Muscle layer of colon (tissue), 2 donors: Measurements from ENCODE around the gene PCDH9.

Source experiments
- H3K27ac ChIP-seq: one replicate; pipeline ENCODE4 v1.7.0; 2013; ENCODE audit warnings: low read depth, mild to moderate bottlenecking, low read length, moderate library complexity
- H3K27me3 ChIP-seq, 2 donors: one replicate each; pipeline ENCODE4 v1.7.0; 2013; ENCODE audit warnings: low read length in 2 of 2, mild to moderate bottlenecking in 2 of 2; ENCODE audit not compliant: insufficient read depth in 2 of 2, control insufficient read depth in 1 of 2
- H3K36me3 ChIP-seq: one replicate; pipeline ENCODE4 v1.7.0; 2013; ENCODE audit warnings: mild to moderate bottlenecking, low read length; ENCODE audit not compliant: insufficient read depth
- H3K4me1 ChIP-seq: one replicate; pipeline ENCODE4 v1.7.0; 2013; ENCODE audit warnings: mild to moderate bottlenecking, low read length; ENCODE audit not compliant: insufficient read depth
- H3K4me3 ChIP-seq, 2 donors: one replicate each; pipeline ENCODE4 v1.7.0; 2013; ENCODE audit warnings: low read length in 2 of 2, low read depth in 1 of 2, mild to moderate bottlenecking in 1 of 2, moderate library complexity in 1 of 2
- H3K9ac ChIP-seq: one replicate; pipeline ENCODE4 v1.7.0; 2013; ENCODE audit warnings: low read length
- H3K9me3 ChIP-seq: one replicate; pipeline ENCODE4 v1.7.0; 2013; ENCODE audit warnings: mild to moderate bottlenecking, low read length
- donor health status: abdominal sarcoma.
- donor health status: Adenocarcinoma of cecum.

Gene PCDH9

GRCh38 chr13:66703597-66703996 lies 526.5 kb downstream of the PCDH9 start:
- H3K36me3 ChIP-seq = no peaks in the 10 kb centered on the region
- H3K9ac ChIP-seq = no peak overlapping the region
- no peaks in the 10 kb centered on the region for H3K4me1 ChIP-seq
- no peak overlapping the region for H3K27ac ChIP-seq
- no peak overlapping the region for H3K4me3 ChIP-seq
- no peaks in the 10 kb centered on the region for H3K27me3 ChIP-seq
- no peaks in the 10 kb centered on the region for H3K9me3 ChIP-seq

DNA sequence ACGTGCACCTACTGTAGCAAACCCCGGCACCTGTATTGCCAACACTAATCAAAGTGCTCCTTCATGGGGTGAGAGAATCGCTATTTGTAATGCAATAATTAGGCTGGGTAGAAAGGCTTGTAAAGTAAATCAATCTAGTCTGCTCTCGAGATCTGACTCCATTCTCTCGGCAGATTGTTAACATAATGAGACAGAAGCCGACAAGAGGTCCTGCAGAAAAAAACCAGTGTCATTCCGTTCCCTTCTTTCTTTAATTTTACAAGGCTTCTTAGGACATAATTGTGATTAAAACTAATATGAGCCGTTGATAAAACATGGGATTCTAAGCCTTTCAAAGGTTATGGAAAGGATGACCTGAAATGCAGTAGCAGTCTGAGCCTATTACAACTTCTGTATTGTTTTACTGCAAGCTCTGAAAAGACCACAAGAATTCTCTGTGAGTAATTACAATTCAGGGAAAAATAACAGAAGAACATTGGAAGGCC lies 530.0 kb downstream of the PCDH9 start:
- Histone ChIP-seq H3K9ac (no peak overlapping the region), H3K4me3 (no peak overlapping the region), H3K9me3 (no peaks in the 10 kb centered on the region)

DNA sequence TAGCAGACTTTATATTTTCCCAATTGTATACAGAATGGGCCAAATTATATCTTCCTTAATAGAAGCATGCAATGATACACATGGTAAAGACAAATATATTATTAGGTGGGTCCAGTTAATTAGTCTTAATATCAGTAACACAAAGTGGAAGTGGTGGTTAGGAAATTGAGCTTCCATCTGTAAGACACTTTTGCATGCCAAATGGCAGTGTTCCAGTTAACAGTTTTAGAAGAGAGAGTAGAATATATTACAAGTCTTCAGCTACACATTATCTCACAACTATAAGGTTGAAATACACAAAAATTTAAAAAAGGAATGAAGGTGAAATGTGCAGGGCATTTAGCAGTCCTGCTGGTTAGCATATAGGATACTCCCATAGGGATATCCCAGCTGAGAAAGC lies 536.5 kb downstream of the PCDH9 start:
- Histone ChIP-seq H3K4me3 (no peak overlapping the region), H3K27me3 (no peaks in the 10 kb centered on the region), H3K9ac (no peak overlapping the region), H3K27ac (no peak overlapping the region), H3K4me1 (no peaks in the 10 kb centered on the region), H3K9me3 (no peaks in the 10 kb centered on the region), H3K36me3 (no peaks in the 10 kb centered on the region)

More for the DNA sequence above, 530.0 kb downstream of the PCDH9 start:
- H3K36me3 ChIP-seq = no peaks in the 10 kb centered on the region
- no peak overlapping the region for H3K27ac ChIP-seq
- no peaks in the 10 kb centered on the region for H3K4me1 ChIP-seq
- H3K27me3 ChIP-seq = no peaks in the 10 kb centered on the region

- no peak overlapping the region for H3K9ac ChIP-seq
- no peaks in the 10 kb centered on the region for H3K27me3 ChIP-seq
Measured at GRCh38 chr13:66691149-66691548, 539.0 kb downstream of the PCDH9 start.

DNA sequence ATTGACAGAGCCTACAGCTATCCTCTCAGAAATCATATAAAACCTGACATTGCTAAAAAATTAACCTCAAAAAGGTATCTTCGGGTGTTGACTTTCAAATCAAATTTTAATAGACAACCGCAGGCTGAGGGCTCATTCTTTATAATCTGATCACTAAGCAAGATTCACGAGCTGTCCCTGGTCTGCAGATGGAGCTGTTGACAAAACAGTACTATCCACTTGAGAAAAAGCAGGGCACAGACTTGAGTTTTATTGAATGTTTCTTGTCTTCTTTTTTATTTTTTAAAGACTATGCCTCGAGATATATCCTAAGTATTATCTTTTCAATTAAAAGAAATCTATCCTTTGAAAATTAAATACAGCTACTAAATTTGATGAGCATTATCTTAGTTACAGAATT lies 540.5 kb downstream of the PCDH9 start:
- no peaks in the 10 kb centered on the region for H3K36me3 ChIP-seq
- H3K4me3 ChIP-seq = no peak overlapping the region
- no peak overlapping the region for H3K27ac ChIP-seq
- no peaks in the 10 kb centered on the region for H3K9me3 ChIP-seq
- no peaks in the 10 kb centered on the region for H3K27me3 ChIP-seq
- H3K9ac ChIP-seq = no peak overlapping the region
- H3K4me1 ChIP-seq = no peaks in the 10 kb centered on the region

More at GRCh38 chr13:66691149-66691548, 539.0 kb downstream of the PCDH9 start:
- no peak overlapping the region for H3K4me3 ChIP-seq
- no peaks in the 10 kb centered on the region for H3K9me3 ChIP-seq
- H3K36me3 ChIP-seq = no peaks in the 10 kb centered on the region
- H3K27ac ChIP-seq = no peak overlapping the region
- H3K4me1 ChIP-seq = no peaks in the 10 kb centered on the region

GRCh38 chr13:66689037-66689619 lies 541.0 kb downstream of the PCDH9 start:
- Histone ChIP-seq H3K4me3 (no peak overlapping the region), H3K27me3 (no peaks in the 10 kb centered on the region), H3K27ac (no peak overlapping the region), H3K4me1 (no peaks in the 10 kb centered on the region), H3K9ac (no peak overlapping the region), H3K9me3 (no peaks in the 10 kb centered on the region), H3K36me3 (no peaks in the 10 kb centered on the region)

- Histone ChIP-seq H3K27me3 (no peaks in the 10 kb centered on the region), H3K27ac (no peak overlapping the region), H3K36me3 (no peaks in the 10 kb centered on the region), H3K4me3 (no peak overlapping the region), H3K9ac (no peak overlapping the region), H3K9me3 (no peaks in the 10 kb centered on the region), H3K4me1 (no peaks in the 10 kb centered on the region)
Measured at GRCh38 chr13:66681403-66681802, 548.7 kb downstream of the PCDH9 start.

GRCh38 chr13:66680031-66680430 lies 550.1 kb downstream of the PCDH9 start:
- no peaks in the 10 kb centered on the region for H3K9me3 ChIP-seq

GRCh38 chr13:66675620-66676019 lies 554.5 kb downstream of the PCDH9 start:
- H3K36me3 ChIP-seq = no peaks in the 10 kb centered on the region
- no peaks in the 10 kb centered on the region for H3K9me3 ChIP-seq
- H3K27me3 ChIP-seq = no peaks in the 10 kb centered on the region
- H3K9ac ChIP-seq = no peak overlapping the region
- no peak overlapping the region for H3K27ac ChIP-seq
- H3K4me1 ChIP-seq = no peaks in the 10 kb centered on the region
- H3K4me3 ChIP-seq = no peak overlapping the region

More at GRCh38 chr13:66680031-66680430, 550.1 kb downstream of the PCDH9 start:
- Histone ChIP-seq H3K27me3 (no peaks in the 10 kb centered on the region), H3K4me1 (no peaks in the 10 kb centered on the region), H3K27ac (no peak overlapping the region), H3K9ac (no peak overlapping the region), H3K36me3 (no peaks in the 10 kb centered on the region), H3K4me3 (no peak overlapping the region)

GRCh38 chr13:66673401-66673800 lies 556.7 kb downstream of the PCDH9 start:
- H3K36me3 ChIP-seq = no peaks in the 10 kb centered on the region
- H3K27ac ChIP-seq = no peak overlapping the region
- H3K9ac ChIP-seq = no peak overlapping the region
- H3K4me1 ChIP-seq = no peaks in the 10 kb centered on the region
- no peak overlapping the region for H3K4me3 ChIP-seq
- no peaks in the 10 kb centered on the region for H3K27me3 ChIP-seq
- H3K9me3 ChIP-seq = no peaks in the 10 kb centered on the region

- Histone ChIP-seq H3K36me3 (no peaks in the 10 kb centered on the region), H3K27me3 (no peaks in the 10 kb centered on the region), H3K4me1 (no peaks in the 10 kb centered on the region), H3K9ac (no peak overlapping the region), H3K4me3 (no peak overlapping the region), H3K27ac (no peak overlapping the region), H3K9me3 (no peaks in the 10 kb centered on the region)
Measured at GRCh38 chr13:66665991-66666390, 564.1 kb downstream of the PCDH9 start.

- no peak overlapping the region for H3K9ac ChIP-seq
- no peak overlapping the region for H3K27ac ChIP-seq
- H3K9me3 ChIP-seq = no peaks in the 10 kb centered on the region
- no peaks in the 10 kb centered on the region for H3K4me1 ChIP-seq
- H3K36me3 ChIP-seq = no peaks in the 10 kb centered on the region
- no peak overlapping the region for H3K4me3 ChIP-seq
- H3K27me3 ChIP-seq = no peaks in the 10 kb centered on the region
Measured at GRCh38 chr13:66663711-66664110, 566.4 kb downstream of the PCDH9 start.
